Osteocyte (in vitro differentiated cells): ENCODE results near the gene DSE. TPM values are rescaled to one million over a fixed set of nuclear protein-coding genes. Genes with fewer than 3 reads are reported as not detected.

ENCODE experiments used
- DNase-seq: peaks from one replicate; pipeline ENCODE4 v3.0.0; 2021; ENCODE audit warnings: mixed read lengths; ENCODE audit not compliant: unreplicated experiment; ENCODE audit errors: extremely low spot score
- H3K27ac Mint-ChIP-seq: one replicate; pipeline ENCODE4 v1.8.0; 2021; ENCODE audit warnings: mild to moderate bottlenecking, mixed read lengths; ENCODE audit not compliant: unreplicated experiment
- H3K27me3 Mint-ChIP-seq: one replicate; pipeline ENCODE4 v1.8.0; 2021; ENCODE audit warnings: mixed read lengths; ENCODE audit not compliant: unreplicated experiment
- H3K36me3 Mint-ChIP-seq: one replicate; pipeline ENCODE4 v1.8.0; 2021; ENCODE audit warnings: mixed read lengths; ENCODE audit not compliant: unreplicated experiment
- H3K4me1 Mint-ChIP-seq: one replicate; pipeline ENCODE4 v1.8.0; 2021; ENCODE audit warnings: mixed read lengths; ENCODE audit not compliant: unreplicated experiment
- H3K4me3 Mint-ChIP-seq: one replicate; pipeline ENCODE4 v1.8.0; 2021; ENCODE audit warnings: mild to moderate bottlenecking, moderate library complexity, mixed read lengths; ENCODE audit not compliant: unreplicated experiment
- H3K9me3 Mint-ChIP-seq: one replicate; pipeline ENCODE4 v1.8.0; 2021; ENCODE audit warnings: mixed read lengths; ENCODE audit not compliant: unreplicated experiment
- CTCF ChIP-seq: fragments of 200-600 bp; sonication (generic); IDR thresholded peaks from 2 replicates; pipeline ENCODE4 v1.5.0; 2021; ENCODE audit warnings: antibody characterized with exemption, mild to moderate bottlenecking, moderate library complexity
- total RNA-seq: library from RNA; stranded (reverse); gene quantifications from 2 replicates; pipeline ENCODE4 v1.2.1, GENCODE V29; 2021

The DSE gene
- total RNA-seq, 1 donor from 2014 or later: 67.1 TPM

- Mint-ChIP-seq H3K4me1 (peaks cover 84% of the 10 kb centered on the region), H3K27ac (peak overlapping the region; percentile 29), H3K27me3 (no peaks in the 10 kb centered on the region), H3K4me3 (no peak overlapping the region), H3K9me3 (no peaks in the 10 kb centered on the region), H3K36me3 (no peaks in the 10 kb centered on the region)
- DNase-seq: no peak
- TF ChIP-seq CTCF: no peak
These were observed 32.5 kb downstream of the DSE start for GRCh38 chr6:116403205-116403604.

- peak overlapping the region; percentile 27 for H3K4me3 Mint-ChIP-seq
- no peak for TF ChIP-seq CTCF
- H3K27ac Mint-ChIP-seq: peak overlapping the region; percentile 86
- no peak for DNase-seq
- peaks cover 6% of the 10 kb centered on the region for H3K36me3 Mint-ChIP-seq
- H3K27me3 Mint-ChIP-seq: no peaks in the 10 kb centered on the region
- peaks cover 74% of the 10 kb centered on the region for H3K4me1 Mint-ChIP-seq
- no peaks in the 10 kb centered on the region for H3K9me3 Mint-ChIP-seq
These were observed 33.9 kb downstream of the DSE start for GRCh38 chr6:116404696-116405095.

GRCh38 chr6:116405138-116405537 is 34.4 kb downstream of the DSE start:
- DNase-seq: no peak

GRCh38 chr6:116405652-116406356 is 35.1 kb downstream of the DSE start:
- H3K9me3 Mint-ChIP-seq: no peaks in the 10 kb centered on the region
- peak overlapping the region; percentile 85 for H3K27ac Mint-ChIP-seq
- H3K4me3 Mint-ChIP-seq: peak overlapping the region; percentile 61
- no peak for TF ChIP-seq CTCF
- H3K36me3 Mint-ChIP-seq: peaks cover 7% of the 10 kb centered on the region
- DNase-seq: no peak
- H3K4me1 Mint-ChIP-seq: peaks cover 71% of the 10 kb centered on the region
- H3K27me3 Mint-ChIP-seq: no peaks in the 10 kb centered on the region

More at GRCh38 chr6:116405138-116405537, 34.4 kb downstream of the DSE start:
- peak overlapping the region; percentile 85 for H3K27ac Mint-ChIP-seq
- peaks cover 72% of the 10 kb centered on the region for H3K4me1 Mint-ChIP-seq
- H3K4me3 Mint-ChIP-seq: peak overlapping the region; percentile 61
- no peaks in the 10 kb centered on the region for H3K9me3 Mint-ChIP-seq
- no peaks in the 10 kb centered on the region for H3K27me3 Mint-ChIP-seq
- no peak for TF ChIP-seq CTCF
- peaks cover 7% of the 10 kb centered on the region for H3K36me3 Mint-ChIP-seq

DNA sequence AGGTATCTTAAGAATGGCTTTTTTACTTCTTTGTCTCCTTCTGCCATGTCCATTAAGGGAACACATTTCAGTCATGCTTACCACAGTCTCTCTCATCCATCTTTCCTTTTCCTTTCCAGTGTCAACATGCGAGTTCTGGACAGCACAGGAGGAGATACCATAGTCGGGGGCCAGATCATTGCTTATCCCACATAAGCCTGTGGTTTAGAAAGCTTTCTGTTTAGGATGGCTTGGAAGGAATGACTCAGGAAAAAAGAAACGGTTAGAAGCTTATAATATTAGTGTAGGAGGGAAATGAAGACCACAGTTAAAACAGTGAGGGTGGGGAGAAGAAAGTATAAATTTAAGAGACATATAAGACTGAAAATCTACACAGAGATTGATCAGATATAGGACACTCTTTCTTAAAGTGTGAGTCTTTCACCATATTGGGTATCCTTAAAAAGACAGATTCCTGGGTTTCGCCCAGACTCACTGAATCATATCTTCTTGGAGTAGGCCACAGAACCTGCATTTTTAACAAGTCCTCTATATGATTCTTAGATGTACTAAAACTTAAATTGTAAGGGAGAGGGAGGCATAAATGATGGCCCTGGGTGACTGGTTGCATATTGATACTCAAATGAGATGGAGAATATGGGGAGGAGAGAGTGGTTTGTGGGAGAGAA is 36.1 kb downstream of the DSE start:
- Mint-ChIP-seq H3K4me3 (no peak overlapping the region), H3K27ac (peak overlapping the region; percentile 85), H3K27me3 (no peaks in the 10 kb centered on the region), H3K9me3 (no peaks in the 10 kb centered on the region), H3K4me1 (peaks cover 78% of the 10 kb centered on the region), H3K36me3 (peaks cover 7% of the 10 kb centered on the region)
- TF ChIP-seq CTCF: no peak
- DNase-seq: no peak
